A673 (cell line): ENCODE results near the gene PRAC2. TPM values are rescaled to one million over a fixed set of nuclear protein-coding genes. Genes with fewer than 3 reads are reported as not detected.

Experiments
- BruUV-seq: library from RNA; stranded (reverse); fragments of 400-500 nt; replicated peaks from 2 replicates; lab custom pipeline; 2021; lab: Mats Ljungman, UMichigan
- CTCF ChIA-PET: fragments of 300-600 bp; sonication (Branson Sonifier 250); formaldehyde crosslinking; loops from one replicate; lab custom pipeline; 2022; ENCODE audit warnings: antibody characterized with exemption; lab: Charles Lee
- POLR2A ChIA-PET: fragments of 300-600 bp; sonication (Branson Sonifier 250); formaldehyde crosslinking; loops from one replicate; lab custom pipeline; 2022; ENCODE audit warnings: antibody characterized with exemption; ENCODE audit not compliant: low non-redundant PET; lab: Charles Lee
- DNase-seq: peaks from one replicate; pipeline ENCODE4 v3.0.0-alpha.2; 2015; ENCODE audit warnings: low spot score
- H3K27ac ChIP-seq: fragments of 200-600 bp; sonication (generic); 2 replicates; pipeline ENCODE4 v1.5.1; 2016; ENCODE audit warnings: mixed run types, low read depth, mild to moderate bottlenecking, mixed read lengths, antibody characterized with exemption, low read length; ENCODE audit not compliant: poor library complexity, severe bottlenecking
- H3K27me3 ChIP-seq: fragments of 200-600 bp; sonication (generic); replicated peaks from 2 replicates; pipeline ENCODE4 v1.6.1; 2017; ENCODE audit warnings: mixed run types, low read depth, mild to moderate bottlenecking, mixed read lengths, antibody characterized with exemption, low read length; ENCODE audit not compliant: insufficient read depth, poor library complexity
- H3K36me3 ChIP-seq: fragments of 200-600 bp; sonication (generic); 2 replicates; pipeline ENCODE4 v1.6.1; 2016; ENCODE audit warnings: mixed run types, mild to moderate bottlenecking, mixed read lengths, antibody characterized with exemption, low read length; ENCODE audit not compliant: insufficient read depth, poor library complexity, severe bottlenecking
- H3K4me1 ChIP-seq: fragments of 200-600 bp; sonication (generic); 2 replicates; pipeline ENCODE4 v1.6.1; 2017; ENCODE audit warnings: mixed run types, mild to moderate bottlenecking, mixed read lengths, antibody characterized with exemption, low read length; ENCODE audit not compliant: insufficient read depth, poor library complexity, severe bottlenecking
- H3K4me3 ChIP-seq: fragments of 200-600 bp; sonication (generic); 2 replicates; pipeline ENCODE4 v1.5.1; 2016; ENCODE audit warnings: low read depth, mixed run types, mild to moderate bottlenecking, mixed read lengths, low read length; ENCODE audit not compliant: poor library complexity, severe bottlenecking
- H3K9me3 ChIP-seq: fragments of 200-600 bp; sonication (generic); 2 replicates; pipeline ENCODE4 v1.6.1; 2016; ENCODE audit warnings: mixed run types, low read depth, mild to moderate bottlenecking, mixed read lengths, antibody characterized with exemption, low read length; ENCODE audit not compliant: poor library complexity, severe bottlenecking
- CTCF ChIP-seq: fragments of 300-800, 200-600 bp; sonication (generic); conservative IDR thresholded peaks from 2 replicates; pipeline ENCODE4 v1.5.1; 2017; ENCODE audit warnings: low read depth, mild to moderate bottlenecking, antibody characterized with exemption, low read length, moderate library complexity, mixed read lengths
- EZH2 ChIP-seq: fragments of 200-600 bp; sonication (generic); IDR thresholded peaks from 2 replicates; pipeline ENCODE4 v1.6.1; 2017; ENCODE audit warnings: borderline replicate concordance, low read depth, mild to moderate bottlenecking, mixed read lengths, antibody characterized with exemption, low read length; ENCODE audit not compliant: poor library complexity, severe bottlenecking
- intact Hi-C: fragments of 100-400 bp; cut with micrococcal nuclease; formaldehyde crosslinking; loops from one replicate; pipeline ENCODE4 v1.10.0; 2022; ENCODE audit not compliant: unreplicated experiment
- total RNA-seq: library from RNA; stranded (reverse); gene quantifications from 2 replicates; pipeline ENCODE4 v1.2.3, GENCODE V29; 2021

PRAC2 gene
- total RNA-seq, 1 experiment from 2014 or later, result 25.5 TPM

- DNase-seq, result peak; percentile 16
- no peaks in the 10 kb centered on the region for H3K36me3 ChIP-seq
- H3K27me3 ChIP-seq, result no peaks in the 10 kb centered on the region
- peak overlapping the region; percentile 12 for H3K27ac ChIP-seq
- no peaks in the 10 kb centered on the region for H3K9me3 ChIP-seq
- POLR2A ChIA-PET, result no interaction called here
- TF ChIP-seq EZH2, result no peak
- no peak for TF ChIP-seq CTCF
- H3K4me3 ChIP-seq, result no peak overlapping the region
- no TSS peak for BruUV-seq
- H3K4me1 ChIP-seq, result peaks cover 9% of the 10 kb centered on the region
- CTCF ChIA-PET, result interaction anchor here (0.7 kb wide), 1 partner anchor 35 kb away, joined by 3 read pairs; the partner anchor contains the start of gene PRAC1
- intact Hi-C loops, result loop anchor here (10.0 kb wide), 1 partner anchor 83 kb away; no protein-coding TSS in a partner anchor
Measured at GRCh38 chr17:48757524-48757961, 34.6 kb downstream of the PRAC2 start.

GRCh38 chr17:48759288-48759687, 36.3 kb downstream of the PRAC2 start:
- BruUV-seq, result no TSS peak
- TF ChIP-seq EZH2 (no peak), CTCF (no peak)
- H3K9me3 ChIP-seq, result no peaks in the 10 kb centered on the region
- DNase-seq, result no peak
- CTCF ChIA-PET, result no interaction called here
- POLR2A ChIA-PET, result no interaction called here
- no peak overlapping the region for H3K4me3 ChIP-seq
- H3K4me1 ChIP-seq, result peaks cover 9% of the 10 kb centered on the region
- no peak overlapping the region for H3K27ac ChIP-seq
- intact Hi-C loops, result loop anchor here (10.0 kb wide), 1 partner anchor 84 kb away; no protein-coding TSS in a partner anchor
- H3K36me3 ChIP-seq, result no peaks in the 10 kb centered on the region
- no peaks in the 10 kb centered on the region for H3K27me3 ChIP-seq

- TF ChIP-seq CTCF (no peak), EZH2 (no peak)
- Histone ChIP-seq H3K27ac (no peak overlapping the region), H3K27me3 (no peaks in the 10 kb centered on the region), H3K4me1 (peaks cover 5% of the 10 kb centered on the region), H3K9me3 (no peaks in the 10 kb centered on the region), H3K36me3 (no peaks in the 10 kb centered on the region), H3K4me3 (no peak overlapping the region)
- intact Hi-C loops, result no loop called here
- ChIA-PET POLR2A (no interaction called here), CTCF (no interaction called here)
- no peak for DNase-seq
- BruUV-seq, result no TSS peak
Measured at GRCh38 chr17:48760411-48760810, 37.4 kb downstream of the PRAC2 start.
